CD14-positive monocyte (primary cell): ENCODE measurements around the gene GLRX5. TPM values are rescaled to one million over a fixed set of nuclear protein-coding genes. Genes with fewer than 3 reads are reported as not detected.

Experiments
- DNase-seq, 3 donors: peaks; one replicate each; pipeline ENCODE4 v3.0.0-alpha.2; 2011 to 2022
- H2AFZ ChIP-seq: 2 replicates; pipeline ENCODE4 v1.6.0; 2012; ENCODE audit warnings: mild to moderate bottlenecking, low read depth, low read length, inconsistent platforms; ENCODE audit not compliant: insufficient read depth, poor library complexity, severe bottlenecking
- H3K27ac ChIP-seq, 2 donors: 1 replicate in 1 of 2; 2 replicates in 1 of 2; pipeline ENCODE4 v1.5.1; 2012 to 2013; ENCODE audit warnings: low read length in 2 of 2, control low read depth in 1 of 2, inconsistent platforms in 1 of 2, low read depth in 1 of 2, mild to moderate bottlenecking in 1 of 2
- H3K27me3 ChIP-seq, 2 donors: one replicate each; pipeline versions ENCODE4 v1.6.0 to v1.6.1; 2011 to 2013; ENCODE audit warnings: low read length in 2 of 2; ENCODE audit not compliant: control insufficient read depth in 2 of 2, insufficient read depth in 2 of 2
- H3K36me3 ChIP-seq, 2 donors: replicated peaks in 1 of 2; 1 replicate in 1 of 2; 2 replicates in 1 of 2; pipeline versions ENCODE4 v1.5.1 to v1.6.1; 2012 to 2013; ENCODE audit warnings: low read length in 2 of 2, control low read depth in 1 of 2, inconsistent platforms in 1 of 2, mild to moderate bottlenecking in 1 of 2; ENCODE audit not compliant: insufficient read depth in 2 of 2, control insufficient read depth in 1 of 2
- H3K4me1 ChIP-seq, 2 donors: 1 replicate in 1 of 2; 2 replicates in 1 of 2; pipeline versions ENCODE4 v1.5.1 to v1.6.1; 2012 to 2013; ENCODE audit warnings: low read length in 2 of 2, control low read depth in 1 of 2, inconsistent platforms in 1 of 2, mild to moderate bottlenecking in 1 of 2, moderate library complexity in 1 of 2; ENCODE audit not compliant: insufficient read depth in 2 of 2, control insufficient read depth in 1 of 2
- H3K4me2 ChIP-seq: replicated peaks from 2 replicates; pipeline ENCODE3; 2012; ENCODE audit warnings: low read length, moderate library complexity, mild to moderate bottlenecking; ENCODE audit not compliant: poor library complexity, severe bottlenecking; ENCODE audit errors: extremely low read depth
- H3K4me3 ChIP-seq, 3 experiments: fragments of 200-600 bp in 1 of 3; sonication (generic) in 1 of 3; replicated peaks in 1 of 3; 1 replicate in 2 of 3; 2 replicates in 1 of 3; pipeline ENCODE4 v1.5.1; 2011 to 2013; ENCODE audit warnings: low read length in 3 of 3, mild to moderate bottlenecking in 3 of 3, control low read depth in 2 of 3, low read depth in 2 of 3, inconsistent platforms in 1 of 3, moderate library complexity in 1 of 3
- H3K79me2 ChIP-seq: 2 replicates; pipeline ENCODE4 v1.6.0; 2012; ENCODE audit warnings: mild to moderate bottlenecking, control low read depth, inconsistent platforms, low read length, moderate library complexity; ENCODE audit not compliant: insufficient read depth
- H3K9ac ChIP-seq: 2 replicates; pipeline ENCODE4 v1.6.0; 2017; ENCODE audit warnings: low read length, mild to moderate bottlenecking; ENCODE audit not compliant: insufficient read depth, poor library complexity, severe bottlenecking
- H3K9me3 ChIP-seq, 2 donors: replicated peaks in 1 of 2; 1 replicate in 1 of 2; 2 replicates in 1 of 2; pipeline versions ENCODE4 v1.5.1 to v1.6.1; 2012 to 2013; ENCODE audit warnings: low read length in 2 of 2, control low read depth in 1 of 2; ENCODE audit not compliant: control insufficient read depth in 1 of 2, insufficient read depth in 1 of 2
- H4K20me1 ChIP-seq: 2 replicates; pipeline ENCODE4 v1.6.0; 2012; ENCODE audit warnings: mild to moderate bottlenecking, low read length, control low read depth, moderate library complexity; ENCODE audit not compliant: insufficient read depth
- H3K27ac Mint-ChIP-seq, 7 donors: one replicate each; pipeline ENCODE4 v1.8.0; 2020; ENCODE audit warnings: mild to moderate bottlenecking in 7 of 7, mixed read lengths in 7 of 7, moderate library complexity in 6 of 7, inconsistent platforms in 2 of 7
- H3K27me3 Mint-ChIP-seq, 3 donors: one replicate each; pipeline ENCODE4 v1.8.0; 2021 to 2022; ENCODE audit warnings: low read depth in 3 of 3, mild to moderate bottlenecking in 3 of 3, mixed read lengths in 3 of 3, moderate library complexity in 3 of 3, inconsistent platforms in 1 of 3
- H3K36me3 Mint-ChIP-seq, 2 donors: one replicate each; pipeline ENCODE4 v1.8.0; 2020; ENCODE audit warnings: mixed read lengths in 2 of 2, inconsistent platforms in 1 of 2, mild to moderate bottlenecking in 1 of 2
- H3K4me1 Mint-ChIP-seq: one replicate; pipeline ENCODE4 v1.8.0; 2020; ENCODE audit warnings: mild to moderate bottlenecking, mixed read lengths
- H3K4me3 Mint-ChIP-seq, 2 donors: one replicate each; pipeline ENCODE4 v1.8.0; 2020; ENCODE audit warnings: mild to moderate bottlenecking in 2 of 2, mixed read lengths in 2 of 2, moderate library complexity in 1 of 2
- H3K9me3 Mint-ChIP-seq, 7 donors: one replicate each; pipeline ENCODE4 v1.8.0; 2020 to 2022; ENCODE audit warnings: mixed read lengths in 7 of 7, mild to moderate bottlenecking in 6 of 7, moderate library complexity in 6 of 7, inconsistent platforms in 2 of 7
- WGBS: methylation state at CpG from one replicate; pipeline ENCODE4 v1.1.5; 2013; ENCODE audit warnings: missing lambda C conversion rate; ENCODE audit not compliant: insufficient coverage; 5-methylcytosine and 5-hydroxymethylcytosine counted together
- intact Hi-C, 2 donors: fragments of 100-400 bp; cut with micrococcal nuclease; formaldehyde crosslinking; loops; one replicate each; pipeline versions ENCODE4 v1.15.0 to v1.15.1; 2023
- polyA plus RNA-seq, 3 donors: library from polyadenylated mRNA; depleted of rRNA in 1 of 3; unstranded in 2 of 3; stranded (reverse) in 1 of 3; fragments of 300-500 nt in 2 of 3; fragments of >200 nt in 1 of 3; fragmentation: Illumina TruSeq in 2 of 3; gene quantifications; 1 replicate in 2 of 3; 2 replicates in 1 of 3; pipeline ENCODE4 v1.2.3, GENCODE V29; 2012 to 2021
- TF ChIP-seq, protein P1 (sequence below): fragments of 200-600 bp; IDR thresholded peaks from one replicate; pipeline ENCODE4 v1.8.0; 2022; ENCODE audit warnings: antibody characterized with exemption, mild to moderate bottlenecking

The GLRX5 gene
- polyA plus RNA-seq, 3 donors, result 10.9 to 43.1 (median 31.1) TPM

DNA sequence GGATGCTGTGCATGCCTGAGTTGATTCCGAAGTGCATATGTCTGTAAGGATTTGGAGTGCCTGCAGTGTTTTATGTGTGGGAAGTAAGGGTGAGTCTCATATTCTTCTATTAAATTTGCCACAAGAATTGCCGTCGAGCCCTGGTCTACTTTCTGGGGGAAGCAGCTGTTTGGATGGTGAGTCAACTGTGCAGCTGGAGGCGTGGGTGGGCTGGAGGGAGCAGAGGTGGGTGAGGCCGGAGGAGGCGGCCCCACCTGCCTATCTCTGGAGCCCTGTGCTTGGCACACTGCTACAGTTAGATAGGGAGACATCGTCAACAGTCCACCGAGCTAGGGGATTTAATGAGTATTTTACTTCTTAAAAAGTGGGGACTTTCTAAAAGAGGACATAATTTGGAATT is 9.7 kb downstream of the GLRX5 start:
- intact Hi-C loops, result no loop called here
- DNase-seq, result no peak
- TF ChIP-seq, protein P1, sequence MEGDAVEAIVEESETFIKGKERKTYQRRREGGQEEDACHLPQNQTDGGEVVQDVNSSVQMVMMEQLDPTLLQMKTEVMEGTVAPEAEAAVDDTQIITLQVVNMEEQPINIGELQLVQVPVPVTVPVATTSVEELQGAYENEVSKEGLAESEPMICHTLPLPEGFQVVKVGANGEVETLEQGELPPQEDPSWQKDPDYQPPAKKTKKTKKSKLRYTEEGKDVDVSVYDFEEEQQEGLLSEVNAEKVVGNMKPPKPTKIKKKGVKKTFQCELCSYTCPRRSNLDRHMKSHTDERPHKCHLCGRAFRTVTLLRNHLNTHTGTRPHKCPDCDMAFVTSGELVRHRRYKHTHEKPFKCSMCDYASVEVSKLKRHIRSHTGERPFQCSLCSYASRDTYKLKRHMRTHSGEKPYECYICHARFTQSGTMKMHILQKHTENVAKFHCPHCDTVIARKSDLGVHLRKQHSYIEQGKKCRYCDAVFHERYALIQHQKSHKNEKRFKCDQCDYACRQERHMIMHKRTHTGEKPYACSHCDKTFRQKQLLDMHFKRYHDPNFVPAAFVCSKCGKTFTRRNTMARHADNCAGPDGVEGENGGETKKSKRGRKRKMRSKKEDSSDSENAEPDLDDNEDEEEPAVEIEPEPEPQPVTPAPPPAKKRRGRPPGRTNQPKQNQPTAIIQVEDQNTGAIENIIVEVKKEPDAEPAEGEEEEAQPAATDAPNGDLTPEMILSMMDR, result no peak

DNA sequence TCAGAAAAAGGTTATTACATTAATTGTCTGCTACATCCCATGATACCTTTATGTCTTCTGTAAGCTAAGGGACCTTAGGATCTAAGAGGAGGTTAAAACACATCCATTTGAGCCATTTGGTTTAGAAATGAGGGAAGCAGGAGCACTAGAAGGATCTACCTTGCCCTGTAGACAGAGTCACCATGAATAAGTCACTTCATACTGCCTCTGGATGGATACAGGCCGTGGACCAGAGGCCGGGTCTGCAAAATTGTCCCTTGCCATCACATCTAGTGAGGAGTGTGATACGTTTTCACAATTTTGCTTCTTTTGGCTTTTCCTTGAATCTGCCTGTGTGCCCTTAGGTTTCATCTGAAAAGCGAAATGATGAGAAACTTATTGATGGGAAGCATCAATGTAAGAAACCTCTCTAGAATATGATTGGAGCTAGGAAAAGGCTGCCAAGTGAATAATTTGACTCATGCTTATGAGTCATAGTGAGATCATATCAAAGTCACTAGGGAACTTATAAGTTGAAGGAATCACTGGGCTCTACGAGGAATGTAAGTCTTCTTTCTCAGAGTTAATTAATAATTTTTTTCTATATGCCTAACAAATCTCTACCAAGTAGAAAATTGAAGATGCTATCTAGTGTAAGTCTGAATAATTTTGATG is 10.8 kb downstream of the GLRX5 start:
- peak overlapping the region in 1 of 7 donors; percentile 29 for H3K27ac Mint-ChIP-seq
- Histone ChIP-seq H3K36me3 (peaks cover 4 to 30% of the 10 kb centered on the region in 2 donors), H3K9ac (no peak overlapping the region), H3K27me3 (no peaks in the 10 kb centered on the region), H3K27ac (no peak overlapping the region), H4K20me1 (peaks cover 4% of the 10 kb centered on the region), H3K4me3 (no peak overlapping the region), H2AFZ (no peak overlapping the region), H3K4me2 (no peak overlapping the region), H3K9me3 (no peaks in the 10 kb centered on the region), H3K79me2 (peaks cover 38% of the 10 kb centered on the region), H3K4me1 (no peaks in the 10 kb centered on the region)
- TF ChIP-seq, protein P1, result no peak
- H3K4me1 Mint-ChIP-seq, result peaks cover 2% of the 10 kb centered on the region
- H3K9me3 Mint-ChIP-seq, result peaks cover 0 to 2% (median 0%) of the 10 kb centered on the region in 7 donors
- H3K36me3 Mint-ChIP-seq, result peaks cover 24 to 27% of the 10 kb centered on the region in 2 donors
- 80% methylated on average over 1 of the region's 5 CpGs for WGBS
- H3K27me3 Mint-ChIP-seq, result peaks cover 0 to 2% (median 0%) of the 10 kb centered on the region in 3 donors
- H3K4me3 Mint-ChIP-seq, result no peak overlapping the region
- intact Hi-C loops, result no loop called here
- DNase-seq, result peak in 1 of 3 donors; percentile 50

More for the DNA sequence above, 9.7 kb downstream of the GLRX5 start:
- H2AFZ ChIP-seq, result no peak overlapping the region
- Mint-ChIP-seq H3K4me1 (peaks cover 4% of the 10 kb centered on the region), H3K36me3 (peaks cover 24 to 27% of the 10 kb centered on the region in 2 donors), H3K27me3 (peaks cover 0 to 2% (median 0%) of the 10 kb centered on the region in 3 donors), H3K4me3 (no peak overlapping the region), H3K27ac (peak overlapping the region in 2 of 7 donors; percentile 28 to 64), H3K9me3 (peaks cover 0 to 2% (median 0%) of the 10 kb centered on the region in 7 donors)
- H3K4me3 ChIP-seq, result no peak overlapping the region
- peaks cover 4 to 30% of the 10 kb centered on the region in 2 donors for H3K36me3 ChIP-seq
- H4K20me1 ChIP-seq, result peaks cover 4% of the 10 kb centered on the region
- H3K79me2 ChIP-seq, result peaks cover 48% of the 10 kb centered on the region
- H3K27ac ChIP-seq, result no peak overlapping the region
- no peaks in the 10 kb centered on the region for H3K27me3 ChIP-seq
- H3K4me2 ChIP-seq, result no peak overlapping the region
- 91% methylated on average over 4 of the region's 8 CpGs for WGBS
- H3K9me3 ChIP-seq, result no peaks in the 10 kb centered on the region
- H3K9ac ChIP-seq, result no peak overlapping the region
- H3K4me1 ChIP-seq, result no peaks in the 10 kb centered on the region
